GM23248 (cell line): ENCODE measurements around the gene GIMAP4. TPM values are rescaled to one million over a fixed set of nuclear protein-coding genes. Genes with fewer than 3 reads are reported as not detected.

ENCODE experiments used
- DNase-seq: peaks from one replicate; pipeline ENCODE4 v3.0.0-alpha.2; 2015
- H2AFZ ChIP-seq: fragments of 200-600 bp; sonication (generic); 2 replicates; pipeline ENCODE4 v1.6.1; 2016; ENCODE audit warnings: antibody characterized with exemption
- H3F3A ChIP-seq: fragments of 200-600 bp; sonication (generic); 2 replicates; pipeline ENCODE4 v1.6.1; 2016; ENCODE audit warnings: mild to moderate bottlenecking, antibody characterized with exemption, mixed run types; ENCODE audit not compliant: insufficient read depth
- H3K27ac ChIP-seq: fragments of 200-600 bp; sonication (generic); 2 replicates; pipeline ENCODE4 v1.5.1; 2016; ENCODE audit warnings: mild to moderate bottlenecking
- H3K27me3 ChIP-seq: fragments of 200-600 bp; sonication (generic); replicated peaks from 2 replicates; pipeline ENCODE4 v1.6.1; 2016; ENCODE audit warnings: mild to moderate bottlenecking; ENCODE audit not compliant: insufficient read depth
- H3K36me3 ChIP-seq: fragments of 200-600 bp; sonication (generic); 2 replicates; pipeline ENCODE4 v1.6.1; 2016; ENCODE audit warnings: low read depth, mild to moderate bottlenecking
- H3K4me1 ChIP-seq: fragments of 200-600 bp; sonication (generic); 2 replicates; pipeline ENCODE4 v1.6.1; 2016; ENCODE audit warnings: mild to moderate bottlenecking; ENCODE audit not compliant: insufficient read depth
- H3K4me2 ChIP-seq: fragments of 200-600 bp; sonication (generic); one replicate; pipeline ENCODE4 v1.6.1; 2016; ENCODE audit warnings: mild to moderate bottlenecking; ENCODE audit not compliant: unreplicated experiment
- H3K4me3 ChIP-seq: fragments of 200-600 bp; sonication (generic); 2 replicates; pipeline ENCODE4 v1.5.1; 2016; ENCODE audit warnings: mild to moderate bottlenecking
- H3K79me2 ChIP-seq: fragments of 200-600 bp; sonication (generic); 2 replicates; pipeline ENCODE4 v1.6.1; 2016; ENCODE audit warnings: mild to moderate bottlenecking; ENCODE audit not compliant: insufficient read depth
- H3K9ac ChIP-seq: fragments of 200-600 bp; sonication (generic); 2 replicates; pipeline ENCODE4 v1.6.1; 2016; ENCODE audit warnings: mild to moderate bottlenecking
- H3K9me2 ChIP-seq: fragments of 200-600 bp; sonication (generic); 2 replicates; pipeline ENCODE4 v1.6.1; 2016; ENCODE audit warnings: mixed run types, mild to moderate bottlenecking, moderate library complexity; ENCODE audit not compliant: insufficient read depth
- H3K9me3 ChIP-seq: fragments of 200-600 bp; sonication (generic); one replicate; pipeline ENCODE4 v1.6.1; 2017; ENCODE audit warnings: low read depth
- H4K20me1 ChIP-seq: fragments of 200-600 bp; sonication (generic); 2 replicates; pipeline ENCODE4 v1.6.0; 2016; ENCODE audit not compliant: insufficient read depth
- EZH2 ChIP-seq: fragments of 200-600 bp; sonication (generic); IDR thresholded peaks from 2 replicates; pipeline ENCODE4 v1.6.1; 2018; ENCODE audit warnings: antibody characterized with exemption, mild to moderate bottlenecking; ENCODE audit not compliant: insufficient read depth, poor library complexity, severe bottlenecking
- EZH2phosphoT487 ChIP-seq: fragments of 200-600 bp; sonication (generic); IDR thresholded peaks from 2 replicates; pipeline ENCODE4 v1.6.1; 2018; ENCODE audit warnings: antibody characterized with exemption, moderate library complexity, mild to moderate bottlenecking, low read depth; ENCODE audit not compliant: insufficient read depth
- WGBS, 2 experiments: methylation state at CpG; one replicate each; pipeline ENCODE4 v1.1.6; 2015 to 2017; ENCODE audit warnings: low lambda C conversion rate in 2 of 2, low coverage in 1 of 2; ENCODE audit errors: missing lambda C conversion rate in 2 of 2; 5-methylcytosine and 5-hydroxymethylcytosine counted together
- in situ Hi-C: fragments of 300-500 bp; cut with MboI; formaldehyde crosslinking; loops from 2 replicates; pipeline ENCODE4 v1.15.0; 2020
- polyA plus RNA-seq: library from polyadenylated mRNA; unstranded; fragments of >200 nt; fragmentation: Nextera tagmentation; extraction: Ambion mirVana; gene quantifications from 2 replicates; pipeline ENCODE4 v1.2.1, GENCODE V29; 2016
- total RNA-seq: library from RNA; depleted of rRNA; stranded (reverse); fragments of >200 nt; shearing (Covaris generic); gene quantifications from 2 replicates; pipeline ENCODE4 v1.2.3, GENCODE V29; 2014

GIMAP4 gene
- total and polyA plus RNA-seq, 2 experiments from 2014 or later: not detected

- Histone ChIP-seq H3K27me3 (no peaks in the 10 kb centered on the region), H3F3A (no peaks in the 10 kb centered on the region), H3K9ac (no peak overlapping the region), H3K4me3 (no peak overlapping the region), H4K20me1 (no peaks in the 10 kb centered on the region), H3K9me2 (no peaks in the 10 kb centered on the region), H3K36me3 (no peaks in the 10 kb centered on the region), H3K9me3 (no peaks in the 10 kb centered on the region), H3K4me1 (no peaks in the 10 kb centered on the region), H3K27ac (no peak overlapping the region), H3K4me2 (no peak overlapping the region), H3K79me2 (no peaks in the 10 kb centered on the region), H2AFZ (no peak overlapping the region)
- no peak for TF ChIP-seq EZH2phosphoT487
- TF ChIP-seq EZH2: no peak
- DNase-seq: no peak
- in situ Hi-C loops: no loop called here
- WGBS, 2 experiments: 8 to 22% methylated on average over 1 of the region's 1 CpG
These were observed 35.5 kb upstream of the GIMAP4 start for GRCh38 chr7:150531704-150532103.

- Histone ChIP-seq H3K4me1 (no peaks in the 10 kb centered on the region), H4K20me1 (no peaks in the 10 kb centered on the region), H3K27me3 (no peaks in the 10 kb centered on the region), H3K4me2 (no peak overlapping the region), H3K9me3 (no peaks in the 10 kb centered on the region), H3K9me2 (no peaks in the 10 kb centered on the region), H3K4me3 (no peak overlapping the region), H3K79me2 (no peaks in the 10 kb centered on the region), H2AFZ (no peak overlapping the region), H3K27ac (no peak overlapping the region), H3K9ac (no peak overlapping the region), H3K36me3 (no peaks in the 10 kb centered on the region), H3F3A (no peaks in the 10 kb centered on the region)
- no peak for DNase-seq
- WGBS, 2 experiments: 8 to 15% methylated on average over 2 of the region's 2 CpGs
- in situ Hi-C loops: no loop called here
- TF ChIP-seq EZH2 (no peak), EZH2phosphoT487 (no peak)
These were observed 28.9 kb upstream of the GIMAP4 start for GRCh38 chr7:150538259-150538658.

- H3K4me3 ChIP-seq: no peak overlapping the region
- in situ Hi-C loops: no loop called here
These were observed 14.0 kb upstream of the GIMAP4 start for GRCh38 chr7:150553163-150553562.

GRCh38 chr7:150556521-150557138, 10.6 kb upstream of the GIMAP4 start:
- no peak overlapping the region for H3K4me3 ChIP-seq
- H3K36me3 ChIP-seq: no peaks in the 10 kb centered on the region
- no peak overlapping the region for H2AFZ ChIP-seq
- H3K9ac ChIP-seq: no peak overlapping the region
- H3K79me2 ChIP-seq: no peaks in the 10 kb centered on the region
- 5 to 7% methylated on average over 4 of the region's 4 CpGs for WGBS, 2 experiments
- H3K4me1 ChIP-seq: no peaks in the 10 kb centered on the region
- TF ChIP-seq EZH2 (no peak), EZH2phosphoT487 (no peak)
- H3K9me2 ChIP-seq: no peaks in the 10 kb centered on the region
- no peaks in the 10 kb centered on the region for H3F3A ChIP-seq
- H3K27ac ChIP-seq: no peak overlapping the region
- in situ Hi-C loops: no loop called here
- H3K27me3 ChIP-seq: no peaks in the 10 kb centered on the region
- no peaks in the 10 kb centered on the region for H4K20me1 ChIP-seq
- no peak overlapping the region for H3K4me2 ChIP-seq
- H3K9me3 ChIP-seq: no peaks in the 10 kb centered on the region
- no peak for DNase-seq

More at GRCh38 chr7:150553163-150553562, 14.0 kb upstream of the GIMAP4 start:
- Histone ChIP-seq H3K79me2 (no peaks in the 10 kb centered on the region), H3K4me2 (no peak overlapping the region), H3F3A (no peaks in the 10 kb centered on the region), H3K27me3 (no peaks in the 10 kb centered on the region), H2AFZ (no peak overlapping the region), H3K4me1 (no peaks in the 10 kb centered on the region), H3K9me2 (no peaks in the 10 kb centered on the region), H3K36me3 (no peaks in the 10 kb centered on the region), H4K20me1 (no peaks in the 10 kb centered on the region), H3K9me3 (no peaks in the 10 kb centered on the region), H3K27ac (no peak overlapping the region), H3K9ac (no peak overlapping the region)
- TF ChIP-seq EZH2 (no peak), EZH2phosphoT487 (no peak)
- no peak for DNase-seq

- in situ Hi-C loops: no loop called here
- no peak for DNase-seq
- Histone ChIP-seq H3K9me2 (no peaks in the 10 kb centered on the region), H3K4me2 (no peak overlapping the region), H3K79me2 (no peaks in the 10 kb centered on the region), H2AFZ (no peak overlapping the region), H4K20me1 (no peaks in the 10 kb centered on the region), H3K27me3 (no peaks in the 10 kb centered on the region), H3K4me3 (no peak overlapping the region), H3K9ac (no peak overlapping the region), H3F3A (no peaks in the 10 kb centered on the region), H3K36me3 (no peaks in the 10 kb centered on the region), H3K9me3 (no peaks in the 10 kb centered on the region), H3K4me1 (no peaks in the 10 kb centered on the region), H3K27ac (no peak overlapping the region)
- WGBS, 2 experiments: 25% methylated on average over 1 of the region's 1 CpG
- TF ChIP-seq EZH2: no peak
- no peak for TF ChIP-seq EZH2phosphoT487
These were observed 6.7 kb upstream of the GIMAP4 start for GRCh38 chr7:150560486-150560885.
